ENCODE measurements around the gene RPL35.
"Not testable (repeated sequence)": the region's sequence is repeated elsewhere in the genome, so short reads cannot be mapped to it uniquely, and the experiment has no call there.

Gene RPL35

DNA sequence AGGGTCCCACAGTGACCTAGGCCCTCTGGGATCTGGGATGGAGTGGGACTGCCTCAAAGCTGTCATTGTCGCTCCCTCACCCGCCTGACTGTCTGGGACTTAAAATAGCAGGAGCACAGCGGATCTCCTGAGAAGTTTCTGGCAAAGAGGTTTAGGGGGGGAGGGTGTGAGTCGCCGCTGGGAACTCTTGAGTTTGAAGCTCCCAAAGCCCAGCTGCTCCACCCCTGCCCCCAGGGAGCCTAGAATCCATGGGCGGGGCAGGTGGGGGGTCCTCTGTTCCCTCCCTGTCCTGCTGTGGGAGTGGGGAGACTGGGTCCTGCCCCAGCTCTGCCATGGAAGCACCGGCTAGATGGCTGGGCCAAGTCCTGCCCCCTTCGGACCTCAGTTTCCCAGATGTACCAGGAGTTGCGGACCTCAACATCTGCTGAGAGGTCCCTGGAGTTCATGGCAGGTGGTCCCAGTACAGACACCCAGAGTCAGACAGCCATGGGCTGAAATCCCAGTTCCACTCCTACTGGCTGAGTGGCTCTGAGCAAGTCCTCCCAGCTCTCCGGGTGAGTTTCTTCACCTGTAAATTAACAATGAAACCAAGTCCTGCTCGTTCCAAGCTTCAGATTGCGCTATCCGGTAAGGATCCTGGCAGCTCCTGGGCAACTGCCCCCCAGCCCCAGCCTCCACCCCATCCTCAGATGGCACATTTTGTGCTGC is 9.5 kb downstream of the RPL35 start:
- DNase-seq = no peak

- DNase-seq = no peak
These were observed 12.0 kb downstream of the RPL35 start for GRCh38 chr9:124849801-124850200.

- no peak for DNase-seq
These were observed 14.8 kb downstream of the RPL35 start for GRCh38 chr9:124846969-124847368.

DNA sequence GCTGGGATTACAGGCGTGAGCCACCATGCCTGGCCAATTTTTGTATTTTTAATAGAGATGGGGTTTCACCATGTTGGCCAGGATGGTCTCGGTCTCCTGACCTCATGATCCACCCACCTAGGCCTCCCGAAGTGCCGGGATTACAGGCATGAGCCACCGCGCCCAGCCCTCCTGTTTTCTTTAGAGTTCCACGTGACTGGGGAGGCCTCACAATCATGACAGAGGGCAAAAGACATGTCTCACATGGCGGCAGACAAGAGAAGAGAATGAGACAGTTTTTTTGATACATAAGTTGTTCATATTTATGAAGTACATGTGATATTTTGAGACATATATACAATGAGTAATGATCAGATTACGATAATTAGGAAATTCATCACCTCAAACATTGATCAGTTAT is 15.3 kb downstream of the RPL35 start:
- DNase-seq = not testable (repeated sequence)

- DNase-seq = no peak
These were observed 17.5 kb downstream of the RPL35 start for GRCh38 chr9:124844291-124844690.

DNA sequence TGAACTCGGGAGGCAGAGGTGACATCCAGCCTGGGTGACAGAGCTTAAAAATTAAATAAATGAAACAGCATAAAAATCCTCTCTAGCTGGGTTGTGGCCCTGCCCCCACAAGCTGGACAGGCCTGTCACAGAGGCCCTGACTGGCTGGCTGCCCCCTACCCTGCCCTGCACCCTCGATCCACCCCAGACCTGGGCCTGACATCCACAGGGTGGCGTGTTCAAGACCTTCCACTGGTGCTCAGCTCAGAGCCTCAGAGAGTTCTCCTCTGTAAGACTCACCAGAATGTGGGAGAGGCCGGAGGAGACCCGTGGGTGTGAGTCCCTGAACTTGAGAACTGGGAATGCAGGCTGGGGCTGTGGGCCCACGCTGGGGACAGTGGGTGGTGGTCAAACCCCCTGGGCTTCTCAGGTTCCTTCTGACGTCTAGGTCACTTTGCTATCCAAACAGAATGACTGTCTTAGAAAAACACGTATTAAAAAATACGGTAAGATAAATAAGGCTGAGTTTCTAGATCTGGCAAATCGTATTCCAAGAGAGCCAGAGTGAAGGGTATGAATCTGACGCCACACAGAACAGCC is 18.2 kb downstream of the RPL35 start:
- no peak for DNase-seq

DNA sequence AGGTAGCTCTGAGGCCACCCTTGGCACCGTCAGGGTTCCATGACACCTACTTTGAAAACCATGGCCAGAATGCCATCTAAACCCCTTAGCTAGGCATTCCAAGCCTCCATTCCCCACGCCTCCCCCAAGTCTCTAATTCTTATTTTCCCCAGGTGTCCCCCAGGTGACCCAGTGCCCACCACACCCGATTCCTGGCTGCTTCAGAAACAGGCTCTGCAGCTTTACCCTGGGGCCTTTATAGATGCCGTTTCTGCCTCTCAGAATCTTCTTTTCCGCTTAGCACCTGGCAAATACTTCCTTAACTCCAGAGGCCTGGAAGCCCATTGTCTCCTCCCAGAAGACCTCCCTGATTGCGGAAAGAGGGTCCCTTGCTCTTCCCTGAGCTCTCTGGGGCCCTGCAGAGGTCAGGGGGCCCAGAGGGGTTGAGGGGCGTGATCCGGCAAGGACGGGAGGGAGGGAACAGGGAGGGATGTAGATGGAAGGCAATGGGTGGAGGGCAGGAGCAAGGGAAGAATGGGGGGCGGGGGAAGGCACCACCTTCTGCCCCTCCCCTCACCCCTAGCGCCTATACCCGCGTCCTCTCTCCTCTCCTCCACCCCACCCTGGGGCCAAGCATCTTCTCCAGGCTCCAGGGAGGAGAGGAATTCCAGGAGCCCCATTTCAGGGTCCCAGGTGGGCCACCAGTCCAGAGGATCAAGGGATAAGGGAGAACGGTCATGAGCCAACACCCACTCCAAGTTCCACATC is 20.5 kb downstream of the RPL35 start:
- DNase-seq = no peak

DNA sequence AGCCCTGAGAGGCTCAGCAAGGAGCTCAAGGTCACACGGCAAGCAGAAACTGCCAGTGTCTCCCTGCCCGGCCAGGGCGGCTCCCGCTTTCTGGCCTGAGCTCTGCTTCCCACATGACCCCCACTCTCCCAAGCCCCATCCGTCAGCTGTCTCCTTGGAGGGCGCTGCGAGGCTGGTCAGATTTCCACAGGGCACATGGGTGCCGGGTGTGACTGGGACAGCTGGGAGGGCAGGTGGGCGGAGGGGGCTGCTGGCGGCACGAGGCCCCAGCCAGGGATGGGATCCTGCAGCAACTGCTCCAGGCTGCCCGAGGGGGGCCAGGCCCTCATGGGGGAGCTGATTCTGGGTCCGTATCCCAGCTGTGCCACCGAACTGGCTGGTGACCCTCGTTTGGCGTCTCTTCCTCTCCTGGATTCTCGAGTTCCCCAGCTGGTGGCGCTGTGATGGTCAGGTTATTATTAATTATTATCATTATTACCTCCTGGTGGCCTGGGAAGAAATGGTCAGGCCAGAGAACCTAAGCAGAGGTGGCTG is 21.4 kb downstream of the RPL35 start:
- DNase-seq = no peak

GRCh38 chr9:124839612-124840299 is 22.0 kb downstream of the RPL35 start:
- peak; percentile 41 for DNase-seq

- not testable (repeated sequence) for DNase-seq
These were observed 23.0 kb downstream of the RPL35 start for GRCh38 chr9:124838567-124839275.

GRCh38 chr9:124838132-124838531 is 23.6 kb downstream of the RPL35 start:
- not testable (repeated sequence) for DNase-seq

DNA sequence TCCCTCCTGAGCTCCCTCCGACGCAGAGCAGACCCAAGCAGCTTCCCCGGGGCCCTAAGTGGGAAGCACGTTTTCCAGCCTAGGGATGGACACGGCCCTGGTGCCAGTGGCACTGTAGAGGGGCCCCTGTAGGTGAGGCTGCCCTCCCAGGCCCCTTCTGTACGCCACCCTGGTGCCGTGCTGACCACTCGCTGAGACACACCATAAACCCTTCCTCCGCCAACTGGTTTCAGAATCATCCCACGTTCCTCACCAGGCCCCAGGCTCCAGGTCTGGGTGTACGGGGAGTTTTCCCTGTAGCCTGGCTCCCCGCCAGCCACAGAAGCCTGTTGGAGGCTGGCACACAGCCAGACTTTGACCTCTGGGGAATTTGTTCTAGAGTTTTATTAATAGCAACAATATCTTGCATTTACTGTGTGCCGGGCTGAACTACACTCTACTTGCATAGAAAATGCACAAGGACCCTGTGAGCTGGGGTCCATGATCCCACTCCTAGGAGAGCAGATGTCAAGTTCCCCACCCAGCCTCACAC is 26.7 kb downstream of the RPL35 start:
- DNase-seq = peak; percentile 52

DNA sequence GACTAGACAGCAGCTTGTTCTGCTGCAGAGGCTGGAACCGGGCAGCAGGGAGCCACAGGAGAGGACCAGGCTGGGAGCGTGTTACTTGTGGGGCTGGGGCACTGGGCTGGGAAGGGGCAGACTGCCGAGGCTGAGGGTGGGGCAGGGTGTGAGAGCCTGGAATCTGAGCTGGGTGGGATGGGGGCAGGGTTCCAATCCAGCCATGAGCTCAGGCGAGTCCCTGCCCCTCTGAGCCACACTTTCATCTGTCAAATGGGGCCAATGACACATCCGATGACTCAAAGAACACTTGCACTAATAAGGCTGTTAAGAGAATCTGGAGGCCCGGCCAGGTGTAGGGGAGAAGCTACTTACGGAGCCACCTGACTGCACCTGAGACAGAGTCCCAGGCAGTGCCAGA is 27.2 kb downstream of the RPL35 start:
- no peak for DNase-seq

DNA sequence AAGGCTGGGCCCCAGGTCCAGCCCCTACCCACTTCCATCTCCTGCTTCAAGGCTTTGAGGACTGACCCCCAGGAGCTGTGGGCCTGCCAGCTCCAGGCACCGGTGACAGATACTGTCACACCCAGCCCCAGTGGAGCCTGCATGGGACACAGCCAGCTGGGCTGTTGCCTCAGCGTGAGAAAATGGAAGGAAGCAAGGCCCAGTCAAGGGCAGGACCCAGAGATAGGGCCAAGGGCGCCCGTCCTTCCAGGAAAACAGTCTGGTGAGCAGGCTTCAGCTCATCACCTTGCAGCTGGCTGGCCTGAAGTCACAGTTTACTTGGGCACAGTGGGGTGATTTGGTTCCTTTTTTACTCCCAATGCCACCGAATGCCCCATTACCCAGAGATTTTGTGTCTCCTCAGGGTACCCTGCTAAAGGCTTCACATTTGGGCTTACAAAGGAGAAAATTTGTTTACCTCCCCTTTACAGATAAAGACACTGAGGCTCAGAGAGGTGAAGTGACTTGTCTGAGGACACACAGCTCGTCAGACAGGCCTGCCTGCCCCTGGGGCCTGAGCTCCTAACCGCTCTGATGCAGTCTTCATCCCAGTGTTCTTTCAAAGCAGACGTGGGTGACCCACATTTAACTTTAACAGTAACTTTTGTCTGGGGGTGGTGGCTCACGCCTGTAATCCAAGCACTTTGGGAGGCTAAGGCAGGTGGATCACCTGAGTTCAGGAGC is 30.0 kb downstream of the RPL35 start:
- DNase-seq = no peak

- DNase-seq = no peak
These were observed 31.2 kb downstream of the RPL35 start for GRCh38 chr9:124830593-124830992.

GRCh38 chr9:124829334-124829669 is 32.5 kb downstream of the RPL35 start:
- no peak for DNase-seq

DNA sequence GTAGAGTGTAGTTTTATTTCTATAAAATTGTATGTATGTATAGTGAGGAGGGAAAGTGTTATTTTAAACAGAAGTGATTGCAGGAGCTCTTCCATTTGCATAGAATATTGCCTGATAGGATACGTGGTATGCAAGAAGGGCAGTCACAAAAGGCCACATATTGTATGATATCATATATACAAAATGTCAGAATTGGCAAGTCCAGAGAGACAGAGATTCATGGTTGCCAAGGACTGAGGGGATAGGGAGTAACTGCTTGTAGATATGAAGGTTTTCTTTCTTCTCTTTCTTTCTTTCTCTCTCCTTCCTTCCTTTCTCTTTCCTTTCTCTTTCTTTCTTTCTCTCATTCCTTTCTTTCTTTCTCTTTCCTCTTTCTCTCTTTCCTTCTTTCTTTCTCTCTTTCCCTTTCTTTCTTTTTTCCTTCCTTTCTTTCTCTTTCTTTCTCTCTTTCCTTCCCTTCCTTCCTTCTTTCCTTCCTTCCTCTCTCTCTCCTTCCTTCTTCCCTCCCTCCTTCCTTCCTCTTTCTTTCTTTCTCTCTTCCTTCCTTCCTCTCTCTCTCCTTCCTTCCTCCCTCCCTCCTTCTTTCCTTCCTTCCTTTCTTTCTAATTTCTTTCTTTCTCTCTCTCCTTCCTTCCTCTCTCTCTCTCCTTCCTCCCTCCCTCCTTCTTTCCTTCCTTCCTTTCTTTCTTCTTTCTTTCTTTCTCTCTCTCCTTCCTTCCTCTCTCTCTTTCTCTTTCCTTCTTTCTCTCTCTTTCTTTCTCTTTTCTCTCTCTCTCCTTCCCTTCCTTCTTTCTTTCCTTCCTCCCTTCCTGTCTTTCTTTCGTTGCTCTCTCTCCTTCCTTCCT is 33.0 kb downstream of the RPL35 start:
- DNase-seq = no peak

DNA sequence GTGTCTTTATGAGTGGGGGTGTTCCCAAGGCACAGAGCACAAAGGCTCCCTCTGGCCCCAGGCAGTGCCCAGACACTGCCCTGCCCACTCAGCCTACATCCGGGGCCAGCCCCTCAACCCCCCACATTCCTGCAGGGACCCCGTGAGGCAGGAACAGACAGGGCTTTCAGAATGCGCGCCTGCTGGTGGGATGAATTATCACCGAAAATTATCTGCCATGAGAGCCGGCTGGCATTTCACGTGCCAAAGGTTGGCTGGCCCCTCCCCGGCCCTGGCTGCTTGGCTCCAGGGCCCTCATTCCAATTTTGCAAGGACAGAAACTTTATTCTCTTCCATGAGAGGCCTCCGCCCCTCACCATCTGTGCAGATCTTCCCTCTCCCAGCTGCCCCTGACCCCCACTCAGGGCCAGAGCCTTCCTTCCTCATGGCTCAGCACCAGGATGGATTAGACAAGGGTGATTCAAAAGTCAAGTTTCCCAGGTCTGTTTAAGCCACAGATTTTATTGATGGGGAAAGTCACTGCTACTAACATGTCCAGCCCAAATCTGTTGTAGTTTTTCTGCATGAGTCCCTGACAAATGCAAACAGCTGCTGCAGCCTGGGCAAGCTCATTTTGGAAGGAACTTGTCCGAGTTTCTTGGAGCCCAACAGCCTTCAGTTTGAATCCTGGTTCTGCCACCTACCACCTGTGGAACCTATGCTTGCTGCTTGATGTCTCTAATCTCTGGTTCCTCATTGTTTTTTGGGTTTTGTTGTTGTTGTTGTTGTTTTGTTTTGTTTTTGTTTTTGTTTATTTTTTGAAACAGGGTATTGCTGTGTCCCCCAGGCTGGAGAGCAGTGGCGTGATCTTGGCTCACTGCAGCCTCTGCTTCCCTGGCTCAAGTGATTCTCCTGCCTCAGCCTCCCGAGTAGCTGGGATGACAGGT is 40.8 kb downstream of the RPL35 start:
- DNase-seq = peak; percentile 81

GRCh38 chr9:124818431-124819281 is 43.1 kb downstream of the RPL35 start:
- DNase-seq = no peak
